Renal pelvis (tissue), 4 donors: ENCODE measurements around the gene PDHX. TPM values are rescaled to one million over a fixed set of nuclear protein-coding genes. Genes with fewer than 3 reads are reported as not detected.
"Not testable (repeated sequence)": the region's sequence is repeated elsewhere in the genome, so short reads cannot be mapped to it uniquely, and the experiment has no call there.

ENCODE experiments used
- DNase-seq: peaks from one replicate; pipeline ENCODE4 v3.0.0-alpha.2; 2013
- polyA plus RNA-seq, 3 donors: library from polyadenylated mRNA; unstranded; fragments of 120-200 nt; gene quantifications; one replicate each; pipeline ENCODE4 v1.2.1, GENCODE V29; 2013; ENCODE audit not compliant: insufficient read length in 3 of 3

Gene PDHX
- polyA plus RNA-seq, 3 donors = 36.5 to 37.2 (median 37.2) TPM

GRCh38 chr11:35012467-35013191 is 96.2 kb downstream of the PDHX start:
- DNase-seq = no peak

GRCh38 chr11:35013514-35014233 is 97.3 kb downstream of the PDHX start:
- no peak for DNase-seq

- DNase-seq = no peak
Measured at GRCh38 chr11:35014346-35014745, 97.9 kb downstream of the PDHX start.

- no peak for DNase-seq
Measured at GRCh38 chr11:35015621-35016387, 99.4 kb downstream of the PDHX start.

- DNase-seq = no peak
Measured at GRCh38 chr11:35016916-35017315, 100.5 kb downstream of the PDHX start.

- no peak for DNase-seq
Measured at GRCh38 chr11:35017528-35018342, 101.3 kb downstream of the PDHX start.

- DNase-seq = no peak
Measured at GRCh38 chr11:35021589-35021988, 105.2 kb downstream of the PDHX start.

- DNase-seq = not testable (repeated sequence)
Measured at GRCh38 chr11:35023940-35024339, 107.5 kb downstream of the PDHX start.

GRCh38 chr11:35028007-35028406 is 111.6 kb downstream of the PDHX start:
- not testable (repeated sequence) for DNase-seq

- DNase-seq = no peak
Measured at GRCh38 chr11:35029979-35030682, 113.7 kb downstream of the PDHX start.

GRCh38 chr11:35030716-35031213 is 114.3 kb downstream of the PDHX start:
- no peak for DNase-seq

GRCh38 chr11:35031346-35031745 is 114.9 kb downstream of the PDHX start:
- no peak for DNase-seq

- DNase-seq = no peak
Measured at GRCh38 chr11:35031867-35032266, 115.4 kb downstream of the PDHX start.

GRCh38 chr11:35033011-35033410 is 116.6 kb downstream of the PDHX start:
- no peak for DNase-seq

GRCh38 chr11:35034401-35034800 is 118.0 kb downstream of the PDHX start:
- DNase-seq = no peak

GRCh38 chr11:35035894-35036408 is 119.5 kb downstream of the PDHX start:
- DNase-seq = no peak

- no peak for DNase-seq
Measured at GRCh38 chr11:35036639-35037038, 120.2 kb downstream of the PDHX start.

GRCh38 chr11:35038211-35038928 is 122.0 kb downstream of the PDHX start:
- DNase-seq = no peak

GRCh38 chr11:35039076-35039475 is 122.7 kb downstream of the PDHX start:
- no peak for DNase-seq
